Left lung (tissue), 10 donors: ENCODE data around the gene ALDH1A1. TPM values are rescaled to one million over a fixed set of nuclear protein-coding genes. Genes with fewer than 3 reads are reported as not detected.

ENCODE experiments used
- ATAC-seq: fragments of 200-7000 bp; cut with Tn5 transposase; one replicate; pipeline ENCODE4 v1.9.1; 2020; ENCODE audit warnings: moderate library complexity
- DNase-seq, 4 donors: peaks; one replicate each; pipeline ENCODE4 v3.0.0-alpha.2; 2013 to 2020
- H3K27ac ChIP-seq, 2 donors: fragments of 200-600 bp; sonication (generic) in 1 of 2; one replicate each; pipeline versions ENCODE4 v1.5.0 to v1.8.0; 2020 to 2021
- H3K27me3 ChIP-seq, 2 donors: fragments of 200-600 bp; sonication (generic) in 1 of 2; one replicate each; pipeline versions ENCODE4 v1.5.0 to v1.8.0; 2020 to 2021
- H3K36me3 ChIP-seq, 2 donors: fragments of 200-600 bp; sonication (generic) in 1 of 2; one replicate each; pipeline versions ENCODE4 v1.5.0 to v1.8.0; 2020 to 2021
- H3K4me1 ChIP-seq, 2 donors: fragments of 200-600 bp; one replicate each; pipeline ENCODE4 v1.8.0; 2021
- H3K4me3 ChIP-seq, 2 donors: fragments of 200-600 bp; sonication (generic) in 1 of 2; one replicate each; pipeline versions ENCODE4 v1.5.0 to v1.8.0; 2020 to 2021; ENCODE audit warnings: mild to moderate bottlenecking in 1 of 2
- H3K9me3 ChIP-seq, 2 donors: fragments of 200-600 bp; sonication (generic) in 1 of 2; one replicate each; pipeline versions ENCODE4 v1.5.0 to v1.8.0; 2020 to 2021
- CTCF ChIP-seq, 2 donors: fragments of 200-600 bp; sonication (generic) in 1 of 2; IDR thresholded peaks; one replicate each; pipeline versions ENCODE4 v1.5.0 to v1.8.0; 2021; ENCODE audit warnings: antibody characterized with exemption in 2 of 2
- intact Hi-C, 2 donors: fragments of 100-400 bp; cut with DNase I; formaldehyde crosslinking; loops; one replicate each; pipeline versions ENCODE4 v1.11.2 to v1.14.2; 2022
- polyA plus RNA-seq, 6 donors: library from polyadenylated mRNA; unstranded; fragments of 120-200 nt; gene quantifications; one replicate each; pipeline ENCODE4 v1.2.1, GENCODE V29; 2013; ENCODE audit not compliant: insufficient read length in 6 of 6
- total RNA-seq, 2 donors: library from RNA; stranded (reverse); fragmentation: NEBNext Ultra II Directional; extraction: Animal tissue kit (Norgen Biotek cat#: 25700); gene quantifications; one replicate each; pipeline ENCODE4 v1.2.1, GENCODE V29; 2021
- donor health status: DM: no; HTN: yes; CAD: no.
- donor health status: DM: no; HTN: no; CAD: no.

The ALDH1A1 gene
- total and polyA plus RNA-seq, 8 donors = 23.2 to 126 (median 46.6) TPM

DNA sequence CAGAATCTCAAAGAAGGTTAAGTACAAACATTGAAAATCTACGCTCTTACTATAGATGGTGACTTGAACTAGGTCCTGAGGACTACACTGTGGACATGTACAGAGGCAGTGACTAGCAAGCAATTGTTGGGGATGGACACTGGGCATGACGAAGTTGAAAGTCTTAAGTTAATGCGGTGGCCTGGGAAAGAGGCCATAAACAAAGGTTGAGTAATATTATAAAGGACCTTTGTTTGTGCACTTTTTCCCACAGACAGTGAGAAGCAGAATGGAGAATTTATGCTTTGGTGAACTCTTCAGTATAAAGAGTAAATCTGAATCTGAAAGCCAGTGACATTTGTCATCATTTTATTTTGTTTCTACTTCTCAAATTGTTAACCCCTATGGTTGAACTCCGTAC, 15.3 kb downstream of the ALDH1A1 start:
- intact Hi-C loops = no loop called here
- Histone ChIP-seq H3K9me3 (no peaks in the 10 kb centered on the region), H3K27ac (no peak overlapping the region), H3K27me3 (no peaks in the 10 kb centered on the region), H3K4me3 (no peak overlapping the region), H3K4me1 (no peaks in the 10 kb centered on the region), H3K36me3 (peaks cover 0 to 5% of the 10 kb centered on the region in 2 donors)
- no peak for TF ChIP-seq CTCF (IDR thresholded peaks at IDR 0.05)
- no peak for ATAC-seq
- DNase-seq = no peak

- Histone ChIP-seq H3K27ac (no peak overlapping the region), H3K27me3 (no peaks in the 10 kb centered on the region), H3K36me3 (peaks cover 0 to 5% of the 10 kb centered on the region in 2 donors), H3K4me3 (no peak overlapping the region), H3K9me3 (no peaks in the 10 kb centered on the region), H3K4me1 (peaks cover 0 to 6% of the 10 kb centered on the region in 2 donors)
- ATAC-seq = no peak
- intact Hi-C loops = no loop called here
- no peak for TF ChIP-seq CTCF (IDR thresholded peaks at IDR 0.05)
- no peak for DNase-seq
These were observed 16.2 kb downstream of the ALDH1A1 start for GRCh38 chr9:72936679-72937078.

DNA sequence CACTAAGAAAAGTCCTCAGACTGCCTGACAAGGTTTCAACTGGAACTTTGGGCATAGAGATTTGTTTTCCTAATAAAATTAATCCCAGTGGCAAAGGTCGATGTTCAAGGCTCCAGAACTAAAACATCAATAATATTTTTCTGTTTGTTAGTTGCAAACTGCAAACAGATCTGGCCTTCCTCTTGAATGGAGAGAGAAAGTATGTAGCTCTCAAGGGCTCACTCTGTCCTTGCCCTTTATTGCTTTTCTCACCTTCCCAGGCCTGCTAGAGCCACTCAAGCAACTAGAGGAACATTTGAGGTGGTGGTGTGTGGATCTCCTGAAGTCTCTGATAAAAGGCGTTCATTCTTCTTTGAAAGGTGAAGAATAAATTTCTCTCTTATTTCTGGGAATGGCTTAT, 16.6 kb downstream of the ALDH1A1 start:
- ATAC-seq (no peak), DNase-seq (no peak)
- intact Hi-C loops = no loop called here
- Histone ChIP-seq H3K4me1 (peaks cover 0 to 6% of the 10 kb centered on the region in 2 donors), H3K27ac (no peak overlapping the region), H3K27me3 (no peaks in the 10 kb centered on the region), H3K9me3 (no peaks in the 10 kb centered on the region), H3K4me3 (no peak overlapping the region), H3K36me3 (peaks cover 0 to 5% of the 10 kb centered on the region in 2 donors)
- TF ChIP-seq CTCF (IDR thresholded peaks at IDR 0.05) = no peak

DNA sequence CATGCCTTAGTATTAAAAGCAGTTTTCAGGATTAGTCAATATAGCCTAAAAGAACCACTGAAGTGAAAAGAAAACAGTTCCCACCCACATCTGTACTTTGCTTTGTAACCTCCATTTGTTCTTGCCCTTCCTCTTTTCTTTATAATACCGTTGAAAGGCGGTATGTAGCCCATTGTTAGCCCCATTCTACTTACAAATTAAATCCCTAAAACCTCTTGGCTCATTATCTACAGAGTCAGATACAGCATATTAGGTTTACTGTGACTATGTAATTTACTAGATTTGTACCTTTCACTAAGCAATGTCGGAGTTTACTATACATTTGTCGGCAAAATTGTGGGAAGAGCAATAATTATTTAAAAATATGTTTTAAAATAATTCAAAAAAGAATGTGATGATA, 17.3 kb downstream of the ALDH1A1 start:
- Histone ChIP-seq H3K9me3 (no peaks in the 10 kb centered on the region), H3K27ac (no peak overlapping the region), H3K36me3 (peaks cover 0 to 5% of the 10 kb centered on the region in 2 donors), H3K4me3 (no peak overlapping the region), H3K27me3 (no peaks in the 10 kb centered on the region), H3K4me1 (peaks cover 0 to 6% of the 10 kb centered on the region in 2 donors)
- no peak for ATAC-seq
- no peak for DNase-seq
- no peak for TF ChIP-seq CTCF (IDR thresholded peaks at IDR 0.05)
- intact Hi-C loops = no loop called here

GRCh38 chr9:72933730-72934665, 18.9 kb downstream of the ALDH1A1 start:
- H3K27me3 ChIP-seq = no peaks in the 10 kb centered on the region
- no peak overlapping the region for H3K27ac ChIP-seq
- no peaks in the 10 kb centered on the region for H3K9me3 ChIP-seq
- H3K36me3 ChIP-seq = no peaks in the 10 kb centered on the region
- peaks cover 0 to 6% of the 10 kb centered on the region in 2 donors for H3K4me1 ChIP-seq
- no peak for DNase-seq
- ATAC-seq = no peak
- TF ChIP-seq CTCF (IDR thresholded peaks at IDR 0.05) = no peak
- intact Hi-C loops = no loop called here
- H3K4me3 ChIP-seq = no peak overlapping the region
